GM18858 (cell line): ENCODE results near the gene HTR7.
A peak's percentile ranks its signal among the peaks of the same experiment; 100 is the strongest.
"Not testable (repeated sequence)": the region's sequence is repeated elsewhere in the genome, so short reads cannot be mapped to it uniquely, and the experiment has no call there.

Experiments
- ATAC-seq: cut with Tn5 transposase; IDR thresholded peaks from one replicate; pipeline ENCODE4 v1.9.1; 2021; ENCODE audit not compliant: unreplicated experiment

The HTR7 gene

DNA sequence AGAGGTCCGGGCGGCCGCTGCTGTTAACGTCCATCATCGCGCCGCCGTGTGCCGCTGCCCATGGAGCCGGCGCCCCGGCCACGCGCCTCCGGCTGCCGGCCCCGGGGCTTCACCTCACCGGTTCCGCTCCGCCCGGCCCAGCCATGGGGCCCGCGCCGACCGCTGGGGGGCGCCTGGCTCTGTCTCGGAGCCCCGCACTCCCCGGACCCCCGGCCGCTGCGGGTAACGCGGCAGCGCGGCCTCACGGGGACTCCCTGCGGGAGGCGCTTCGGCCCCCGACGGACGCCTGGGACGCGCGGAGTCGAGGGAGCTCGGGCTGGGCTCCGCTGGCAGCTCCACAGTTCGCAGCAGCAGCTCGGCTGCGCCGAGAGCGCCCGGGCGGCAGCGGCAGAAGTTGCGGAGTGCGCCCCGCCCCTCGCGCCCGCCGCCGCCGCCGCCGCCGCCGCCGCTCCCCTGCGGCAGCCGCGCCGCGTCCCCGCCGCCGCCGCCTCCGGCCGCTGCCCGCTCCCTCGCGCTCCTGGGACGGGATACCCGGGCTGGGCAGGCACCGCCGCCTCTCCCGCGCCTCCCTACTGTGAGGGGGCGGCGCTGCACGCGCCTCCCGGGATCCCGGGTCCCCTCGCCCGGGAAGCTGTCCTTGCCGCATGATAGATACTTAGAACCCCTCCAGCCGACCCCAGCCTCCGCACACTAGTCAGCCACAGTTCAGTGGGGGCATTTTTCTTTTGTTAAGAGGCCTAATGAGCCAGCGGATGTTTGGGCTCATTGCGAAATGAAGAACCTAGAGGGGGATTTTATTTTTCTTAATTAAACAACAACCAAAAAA lies at the start of gene HTR7:
Gene HTR7, minus strand, starts transcription at position 405 of the 826 bp plus-strand sequence. Its CDS starts 368 bp downstream, at position 37.
- peak; percentile 65 for ATAC-seq

DNA sequence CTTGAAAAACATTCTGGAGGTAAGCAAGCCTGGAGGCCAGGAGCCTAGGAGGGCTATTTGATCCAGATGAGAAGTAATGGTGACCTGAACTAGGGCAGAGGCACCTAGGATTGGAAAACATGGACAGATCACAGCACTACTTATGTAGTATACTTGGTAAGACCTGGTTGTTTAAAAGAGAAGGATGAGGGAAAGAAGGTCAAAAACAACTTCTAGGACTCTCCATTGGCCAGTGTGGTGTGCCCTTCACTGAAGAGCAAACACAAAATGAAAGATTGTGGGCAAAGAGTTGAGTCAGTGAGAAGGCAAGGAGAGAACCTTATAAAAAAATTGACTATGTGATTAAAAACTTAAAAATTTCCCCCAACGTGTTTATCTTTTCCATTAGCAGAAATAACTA lies 48.8 kb upstream of the HTR7 start:
- ATAC-seq: no peak

DNA sequence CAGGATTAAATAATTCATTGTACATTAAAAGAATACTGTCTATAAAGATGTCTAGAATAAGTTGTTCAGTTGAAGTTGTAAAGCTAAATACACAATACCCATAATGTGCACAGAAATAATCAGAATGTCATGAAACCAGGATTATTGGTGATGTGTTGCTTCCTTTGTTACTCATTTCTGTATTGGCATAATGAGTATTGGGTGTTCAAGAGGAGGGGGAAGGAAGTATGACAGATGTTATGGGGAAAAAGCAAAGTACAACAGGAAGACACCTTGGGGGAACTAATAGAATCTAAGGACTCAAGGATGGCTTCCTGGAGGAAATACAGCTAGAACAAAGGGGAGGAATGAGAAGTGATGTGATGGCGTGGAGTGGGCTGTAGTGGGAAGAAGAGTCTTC lies 48.1 kb upstream of the HTR7 start:
- ATAC-seq: no peak

DNA sequence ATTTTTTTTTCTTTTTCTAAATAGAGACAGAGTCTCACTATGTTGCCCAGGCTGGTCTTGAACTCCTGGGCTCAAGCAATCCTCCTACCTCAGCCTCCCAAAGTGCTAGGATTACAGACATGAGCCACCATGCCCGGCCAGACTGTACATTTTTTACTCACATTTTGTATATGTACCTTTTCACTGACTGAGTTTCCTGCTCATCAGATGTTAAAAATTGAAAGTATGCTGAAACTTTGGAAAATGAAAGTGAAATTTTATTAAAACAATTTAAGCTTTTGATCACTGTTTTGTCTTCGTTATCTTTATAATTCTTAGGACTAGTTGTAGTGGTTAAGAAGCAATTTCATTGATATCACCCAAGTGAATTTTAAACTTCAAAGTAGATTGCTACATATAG lies 39.1 kb upstream of the HTR7 start:
- not testable (repeated sequence) for ATAC-seq

DNA sequence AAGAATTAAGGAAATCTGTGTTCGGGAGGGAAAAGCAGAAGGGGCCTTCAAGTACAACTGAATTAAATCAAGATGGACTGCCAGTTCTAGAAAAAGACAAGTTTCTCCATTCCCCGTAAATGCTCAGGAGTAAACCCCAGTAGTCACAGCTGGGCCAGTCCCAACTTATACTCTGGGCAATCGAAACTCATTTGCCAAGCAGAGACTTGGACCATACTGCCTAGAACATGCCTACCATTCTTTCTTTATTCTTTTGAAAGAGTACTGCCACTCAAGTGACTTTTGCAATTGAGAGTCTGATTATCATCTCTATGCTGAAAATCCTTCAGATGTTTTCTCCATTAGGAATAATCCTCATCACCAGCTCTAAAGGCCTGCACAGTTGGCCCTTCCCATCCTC lies 35.4 kb upstream of the HTR7 start:
- ATAC-seq: no peak

DNA sequence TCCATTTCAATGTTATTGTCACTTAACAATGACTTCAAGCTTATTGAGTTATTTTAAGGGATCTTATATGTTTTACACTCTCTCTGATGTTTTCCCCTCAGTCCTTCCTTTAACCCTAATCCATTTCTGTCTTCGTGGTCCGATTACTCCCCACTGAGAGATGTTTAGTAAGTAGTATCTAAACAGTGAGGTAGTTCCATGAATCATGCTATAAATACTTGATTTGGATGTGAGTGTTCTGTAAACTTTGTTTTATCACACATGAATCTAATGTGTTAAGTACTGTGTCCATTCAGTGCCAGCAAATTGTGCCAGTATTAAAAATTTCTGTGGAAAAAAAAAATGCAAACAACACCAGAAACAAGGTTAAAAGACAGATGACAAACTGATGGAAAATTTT lies 32.5 kb upstream of the HTR7 start:
- ATAC-seq: no peak

DNA sequence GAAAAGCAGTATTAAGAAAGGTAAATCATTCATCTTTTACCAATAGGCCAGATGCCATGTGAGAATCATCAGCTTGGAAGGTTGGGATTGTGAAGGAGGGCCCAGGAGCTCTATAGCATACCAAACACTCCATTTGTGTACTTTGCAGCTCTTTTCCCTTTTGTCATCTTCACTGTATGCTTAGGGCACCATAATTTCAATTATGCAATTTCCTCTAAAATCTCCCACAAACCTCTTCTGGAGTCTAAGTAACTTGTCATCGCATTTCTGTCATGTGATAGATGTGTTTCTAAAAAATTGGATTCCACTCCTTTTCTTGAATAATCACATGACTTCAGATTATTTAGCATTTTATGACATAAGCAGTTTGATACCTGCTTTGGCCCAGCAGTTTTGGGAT lies 31.8 kb upstream of the HTR7 start:
- no peak for ATAC-seq

DNA sequence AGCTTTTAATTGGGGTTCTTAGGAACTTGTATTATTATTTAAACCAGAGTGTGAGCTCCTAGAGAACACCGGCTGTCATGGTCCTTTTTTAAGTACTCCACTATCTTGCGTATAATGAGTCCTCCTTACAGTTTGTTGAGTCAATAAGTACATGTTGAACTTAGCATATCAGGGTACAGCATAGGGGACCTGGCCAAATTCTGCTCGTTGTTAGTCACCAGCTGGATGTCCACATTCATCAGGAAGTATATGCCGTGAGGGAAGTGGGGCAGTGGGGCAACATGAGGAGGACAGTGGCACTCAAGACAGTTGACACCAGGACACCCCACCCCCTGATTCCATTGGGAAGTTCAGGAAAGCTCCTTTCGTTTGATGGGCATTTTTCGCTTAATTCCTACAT lies 30.5 kb upstream of the HTR7 start:
- no peak for ATAC-seq

DNA sequence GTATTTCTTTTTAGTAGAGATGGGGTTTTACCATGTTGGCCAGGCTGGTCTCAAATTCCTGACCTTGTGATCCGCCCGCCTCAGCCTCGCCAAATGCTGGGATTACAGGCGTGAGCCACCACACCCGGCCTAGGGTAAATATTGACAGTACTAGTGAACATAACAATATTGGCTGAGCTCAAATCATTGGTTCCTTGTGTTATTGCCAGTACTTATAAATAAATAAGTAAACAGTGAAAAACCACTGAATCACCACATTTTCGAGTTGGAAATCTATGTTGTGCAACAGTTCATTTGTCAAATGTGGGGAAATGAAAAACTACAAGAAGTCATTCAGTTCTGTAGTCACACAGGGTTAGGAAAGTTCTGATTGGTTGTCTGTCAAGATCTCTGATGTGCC lies 29.7 kb upstream of the HTR7 start:
- no peak for ATAC-seq

DNA sequence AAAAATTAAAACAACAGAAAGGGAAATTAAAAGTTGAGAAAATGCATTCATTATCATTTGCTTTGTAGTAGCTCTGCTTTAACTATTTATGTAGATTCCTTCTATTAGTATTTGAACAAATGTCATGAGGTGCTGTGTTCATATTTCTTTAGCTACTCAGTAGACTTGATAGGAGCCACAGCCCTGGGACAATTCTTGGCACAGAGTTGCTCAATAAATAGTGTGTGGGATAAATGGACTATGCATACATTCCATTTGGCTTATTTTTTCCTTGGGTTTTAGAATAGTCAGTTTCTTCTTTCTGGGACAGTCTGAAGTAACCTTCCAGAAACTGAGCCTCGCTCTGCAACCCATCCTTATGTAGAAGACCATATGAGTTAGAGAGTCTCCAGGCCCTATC lies 27.3 kb upstream of the HTR7 start:
- no peak for ATAC-seq

DNA sequence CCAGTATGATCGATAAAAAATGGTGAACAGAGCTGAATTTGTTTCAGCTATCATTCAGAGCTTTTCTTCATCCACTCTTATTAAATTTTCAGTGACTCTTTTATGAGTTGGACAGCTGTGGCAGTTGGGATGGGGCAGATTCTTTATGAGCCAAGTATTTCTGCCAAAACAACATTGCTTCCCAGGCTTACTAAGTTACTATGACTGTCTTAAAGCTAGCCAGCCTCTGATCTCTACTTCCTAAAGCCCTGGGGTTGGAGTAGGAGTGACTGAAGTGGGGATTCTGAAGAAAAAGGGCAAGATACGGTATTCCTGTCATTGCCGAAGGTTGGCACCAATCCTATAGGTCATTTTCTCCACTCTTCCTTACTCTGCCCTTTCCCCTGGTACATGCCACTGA lies 26.6 kb upstream of the HTR7 start:
- ATAC-seq: no peak

DNA sequence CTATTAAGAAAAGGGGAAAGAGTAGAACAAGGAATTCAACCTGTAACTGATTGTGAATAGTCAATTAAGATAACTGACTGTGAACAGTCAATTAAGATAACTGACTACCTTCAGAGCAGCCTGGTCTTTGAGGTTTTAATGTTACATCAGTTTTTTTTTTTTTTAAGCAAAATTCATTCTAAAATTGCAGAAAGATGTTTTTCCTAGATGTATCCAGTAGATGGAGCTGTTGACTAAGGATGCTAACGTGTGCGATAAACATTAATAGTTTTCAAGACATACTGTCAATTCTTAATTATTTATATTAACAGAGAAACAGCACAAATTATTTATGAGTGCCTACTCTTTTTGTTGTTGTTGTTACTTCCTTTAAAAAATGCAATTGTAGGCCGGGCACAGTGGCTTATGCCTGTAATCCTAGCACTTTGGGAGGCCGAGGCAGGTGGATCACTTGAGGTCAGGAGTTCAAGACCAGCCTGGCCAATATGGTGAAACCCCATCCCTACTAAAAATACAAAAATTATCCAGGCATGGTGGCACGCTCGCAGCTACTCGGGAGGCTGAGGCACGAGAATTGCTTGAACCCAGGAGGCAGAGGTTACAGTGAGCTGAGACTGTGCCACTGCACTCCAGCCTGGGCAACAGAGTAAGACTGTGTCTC lies 22.4 kb upstream of the HTR7 start:
- not testable (repeated sequence) for ATAC-seq

DNA sequence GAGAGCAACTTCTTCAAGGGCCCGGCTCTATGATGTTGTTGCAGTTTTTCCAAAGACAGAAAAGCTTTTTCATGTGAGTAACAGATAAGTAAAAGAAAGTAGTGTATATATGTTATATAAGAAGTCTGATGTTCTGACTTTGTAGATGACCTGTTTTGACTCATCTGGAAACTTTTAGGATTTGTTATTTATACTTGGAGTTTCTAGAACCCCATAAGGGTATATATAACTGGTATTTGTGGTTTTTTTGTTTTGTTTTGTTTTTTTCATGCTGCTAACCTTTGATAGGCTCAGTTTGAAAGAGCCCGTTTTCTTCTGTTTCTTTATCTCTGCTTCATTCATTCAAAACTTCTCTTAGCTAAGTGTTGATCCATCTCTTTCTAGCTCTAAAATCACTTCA lies 21.2 kb upstream of the HTR7 start:
- ATAC-seq: no peak

DNA sequence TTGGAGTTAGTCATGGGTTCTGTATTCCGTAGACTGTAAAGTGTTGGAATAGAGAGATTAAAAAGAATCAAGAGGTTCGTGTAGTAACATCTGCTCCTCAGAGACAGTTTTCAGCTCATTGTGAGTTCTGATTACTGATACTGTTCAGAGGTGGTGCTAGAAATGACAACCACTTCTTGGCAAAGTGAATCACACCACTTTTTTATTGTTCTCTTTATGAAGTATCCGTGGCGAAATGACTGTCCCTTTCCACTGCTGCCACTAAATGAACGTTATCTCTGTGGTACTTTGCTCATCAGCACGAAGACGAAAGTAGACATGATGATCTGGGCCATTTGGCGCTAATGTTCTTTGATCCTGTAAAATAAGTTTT lies 14.8 kb upstream of the HTR7 start:
- no peak for ATAC-seq

DNA sequence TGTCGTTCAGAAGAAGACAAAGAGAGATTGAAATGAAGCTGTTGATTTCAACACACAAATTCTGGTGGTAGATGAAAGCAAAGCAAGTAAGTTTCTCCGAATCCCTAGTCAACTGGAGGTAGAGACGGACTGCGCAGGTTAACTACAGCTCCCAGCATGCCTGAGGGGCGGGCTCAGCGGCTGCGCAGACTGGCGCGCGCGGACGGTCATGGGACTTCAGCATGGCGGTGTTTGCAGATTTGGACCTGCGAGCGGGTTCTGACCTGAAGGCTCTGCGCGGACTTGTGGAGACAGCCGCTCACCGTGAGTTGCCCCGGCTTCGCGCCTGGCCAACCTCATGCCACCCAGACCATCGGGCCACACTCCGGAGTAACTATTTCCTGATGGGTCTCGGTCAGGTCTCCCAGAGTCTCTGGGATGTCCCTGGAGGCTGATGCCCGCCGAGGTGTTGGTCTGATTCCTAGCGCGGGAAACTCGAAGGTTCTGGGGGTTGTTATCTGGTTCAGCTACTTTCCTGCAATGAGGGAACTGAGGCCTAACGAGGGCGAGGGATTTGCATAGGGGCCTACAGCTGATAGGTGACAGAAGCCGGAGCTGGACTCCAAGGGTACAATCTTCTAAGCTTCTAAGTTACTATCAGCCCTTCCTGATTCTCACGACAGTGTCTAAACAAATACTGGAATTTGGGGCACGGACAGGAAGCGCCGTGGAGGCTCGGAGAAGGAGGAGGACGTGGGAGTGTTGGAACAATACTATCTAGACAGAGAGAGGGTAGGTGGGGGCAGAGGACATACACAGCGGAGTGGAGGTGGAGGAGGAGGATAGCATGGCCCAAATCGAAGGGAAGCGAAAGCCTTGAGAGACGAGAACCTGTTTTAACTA lies 14.2 kb upstream of the HTR7 start, which contains the start of gene RPP30:
Gene RPP30, plus strand, starts transcription at position 209 of the 882 bp plus-strand sequence. Its CDS starts 13 bp downstream, at position 222.
- ATAC-seq: peak; percentile 93

DNA sequence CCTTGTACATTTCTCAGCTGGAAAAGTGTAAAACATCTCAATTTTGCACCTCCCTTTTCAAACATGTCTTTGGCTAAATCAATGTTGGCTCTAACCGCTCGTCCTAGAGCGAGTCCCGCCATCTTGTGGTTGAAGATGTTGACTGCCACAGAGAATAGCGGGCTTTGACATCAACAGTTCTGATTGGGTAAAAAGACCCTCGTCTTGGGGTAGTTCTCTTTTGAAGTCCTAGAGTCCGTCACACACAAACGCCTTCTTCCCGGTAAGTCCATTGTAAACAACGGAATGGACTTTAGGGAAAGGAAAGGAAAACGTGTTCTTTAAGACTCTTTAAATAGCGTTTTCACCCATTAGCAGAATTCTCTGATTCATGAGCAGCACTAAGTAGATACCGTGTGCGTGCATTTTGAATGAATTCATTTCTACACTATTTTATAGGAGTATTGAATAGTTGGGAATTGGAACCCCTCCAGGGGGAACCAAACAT lies 13.5 kb upstream of the HTR7 start:
- ATAC-seq: peak; percentile 46

DNA sequence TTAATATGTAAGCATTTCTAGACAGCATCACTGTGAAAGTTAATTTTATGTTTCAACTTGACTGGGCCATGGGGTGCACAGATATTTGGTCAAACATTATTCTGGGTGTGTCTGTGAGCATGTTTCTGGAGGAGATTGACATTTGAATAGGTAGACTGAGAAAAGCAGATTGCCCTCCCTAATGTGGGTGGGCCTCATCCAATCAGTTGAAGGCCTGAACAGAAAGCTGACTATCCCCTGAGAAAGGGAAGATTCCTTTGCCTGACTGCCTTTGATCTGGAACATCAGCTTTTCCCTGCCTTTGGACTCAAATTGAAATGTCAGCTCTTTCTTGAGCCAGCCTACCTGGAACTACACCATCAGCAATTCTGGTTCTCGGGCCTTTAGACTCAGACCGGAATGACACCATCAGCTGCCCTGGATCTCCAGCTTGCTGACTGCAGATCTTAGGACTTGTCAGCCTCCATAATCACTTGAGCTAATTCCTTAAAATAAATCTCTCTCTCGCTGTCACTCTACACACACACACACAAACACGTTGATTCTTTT lies 8.3 kb upstream of the HTR7 start:
- no peak for ATAC-seq

DNA sequence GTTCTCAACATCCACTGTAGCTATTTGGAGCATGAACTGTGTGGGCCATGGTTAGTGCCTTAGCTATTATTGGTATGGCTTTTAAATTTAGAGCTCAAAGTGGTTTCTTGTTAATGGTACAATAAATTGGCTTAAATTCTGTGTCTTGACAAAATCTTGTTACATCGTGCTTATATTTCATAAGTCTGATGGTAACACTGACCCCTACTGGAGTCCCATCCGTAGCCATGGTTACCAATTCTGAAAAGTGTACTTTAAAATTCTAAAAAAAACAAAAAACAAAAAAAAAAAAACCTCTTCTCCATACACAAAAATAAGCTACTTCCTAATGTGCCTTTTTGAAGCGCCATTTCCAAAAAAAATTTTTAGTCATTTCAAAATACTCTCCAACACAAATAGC lies 7.6 kb upstream of the HTR7 start:
- ATAC-seq: no peak

DNA sequence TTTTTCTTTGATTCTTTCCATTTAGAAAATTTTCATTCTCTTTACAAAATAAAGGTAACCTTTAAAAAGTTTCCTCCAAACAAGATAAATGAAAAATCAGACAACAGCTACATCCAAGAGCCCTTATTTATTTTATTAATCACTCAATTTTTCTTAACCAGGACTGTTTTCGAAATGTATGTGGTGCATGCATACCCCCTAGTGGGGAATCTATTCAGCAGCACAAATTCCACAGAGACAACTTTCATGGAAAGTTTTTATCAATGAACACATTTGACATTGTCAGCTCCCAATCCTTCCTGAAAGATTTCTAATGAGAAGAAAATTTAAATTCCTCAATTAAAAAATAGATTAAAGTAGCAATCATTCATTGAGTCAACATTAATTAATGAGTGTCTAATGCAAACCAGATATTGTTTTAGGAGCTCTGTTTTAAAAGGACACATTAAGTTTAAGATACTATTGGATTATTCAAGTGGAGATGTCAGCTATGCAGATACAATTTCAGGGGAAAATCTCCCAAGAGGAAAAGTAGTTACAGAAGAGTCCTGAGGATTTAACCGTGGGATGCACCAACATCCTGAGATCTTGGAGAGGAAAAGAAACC lies 5.2 kb upstream of the HTR7 start:
- no peak for ATAC-seq

DNA sequence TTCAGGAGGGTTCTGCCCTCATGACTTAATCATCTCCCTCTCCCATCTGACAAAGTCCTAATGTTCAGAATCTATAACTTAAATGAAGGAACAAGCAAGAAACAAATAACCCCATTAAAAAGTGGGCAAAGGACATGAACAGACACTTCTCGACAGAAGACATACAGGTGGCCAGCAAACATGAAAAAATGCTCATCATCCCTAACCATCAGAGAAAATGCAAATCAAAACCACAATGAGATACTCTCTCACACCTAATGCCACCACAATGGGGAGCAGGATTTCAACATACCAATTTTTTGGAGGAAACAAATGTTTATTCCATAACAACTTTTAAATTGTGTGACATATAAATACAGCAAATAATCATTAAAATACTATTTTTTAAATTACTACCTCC lies 3.0 kb upstream of the HTR7 start:
- ATAC-seq: no peak

DNA sequence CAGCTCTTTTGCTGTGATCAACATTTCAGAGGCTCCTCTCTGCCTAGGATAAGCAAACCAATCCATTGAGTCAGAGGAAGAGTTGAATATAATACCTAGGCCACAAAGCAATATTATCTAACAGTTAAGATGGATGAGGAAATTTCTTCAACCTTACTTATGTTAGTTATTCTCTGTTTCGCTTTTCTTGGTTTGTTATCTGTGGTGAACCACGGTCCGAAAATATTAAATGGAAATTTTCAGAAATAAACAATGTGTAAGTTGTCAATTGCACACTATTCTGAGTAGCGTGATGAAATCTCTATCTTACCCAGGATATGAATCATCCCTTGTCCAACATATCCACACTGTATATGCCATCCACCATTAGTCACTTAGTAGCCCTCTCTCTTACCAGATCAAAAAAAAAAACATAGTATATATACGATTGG lies 1.5 kb upstream of the HTR7 start:
- no peak for ATAC-seq
